WTC11 (cell line): Measurements from ENCODE around the gene PFDN1. TPM values are rescaled to one million over a fixed set of nuclear protein-coding genes. Genes with fewer than 3 reads are reported as not detected.

Source experiments
- ATAC-seq: fragments of 200-7000 bp; cut with Tn5 transposase; 2 replicates; pipeline ENCODE4 v1.10.0; 2021; ENCODE audit warnings: mild to moderate bottlenecking, moderate library complexity
- Bru-seq: library from RNA; stranded (reverse); fragments of 400-500 nt; gene quantifications from one replicate; lab custom pipeline; 2021; lab: Mats Ljungman, UMichigan
- CTCF ChIA-PET: fragments of 300-600 bp; sonication (Branson Sonifier 250); formaldehyde crosslinking; loops from one replicate; lab custom pipeline; 2021; ENCODE audit warnings: antibody characterized with exemption; lab: Charles Lee
- POLR2A ChIA-PET: fragments of 350-600 bp; sonication (Branson Sonifier 250); formaldehyde crosslinking; loops from one replicate; lab custom pipeline; 2021; ENCODE audit warnings: antibody characterized with exemption; lab: Charles Lee
- DNase-seq: peaks from one replicate; pipeline ENCODE4 v3.0.0; 2021; ENCODE audit warnings: low spot score
- H3K27ac Mint-ChIP-seq: 2 replicates; pipeline ENCODE4 v1.8.0; 2021; ENCODE audit warnings: mixed read lengths
- H3K27me3 Mint-ChIP-seq: 2 replicates; pipeline ENCODE4 v1.8.0; 2021; ENCODE audit warnings: low read depth, mild to moderate bottlenecking, moderate library complexity, mixed read lengths
- H3K36me3 Mint-ChIP-seq: 2 replicates; pipeline ENCODE4 v1.8.0; 2021; ENCODE audit warnings: mixed read lengths
- H3K4me1 Mint-ChIP-seq: 2 replicates; pipeline ENCODE4 v1.8.0; 2022; ENCODE audit warnings: mixed read lengths
- H3K4me3 Mint-ChIP-seq: 2 replicates; pipeline ENCODE4 v1.8.0; 2021; ENCODE audit warnings: mild to moderate bottlenecking, moderate library complexity, mixed read lengths
- H3K9me3 Mint-ChIP-seq: 2 replicates; pipeline ENCODE4 v1.8.0; 2021; ENCODE audit warnings: mixed read lengths
- ARID4B ChIP-seq: sonication (generic); formaldehyde crosslinking; IDR thresholded peaks from 2 replicates; pipeline ENCODE4 v1.8.0; 2023; ENCODE audit warnings: missing genetic modification reagents, mild to moderate bottlenecking, borderline replicate concordance
- CREM ChIP-seq: sonication (generic); formaldehyde crosslinking; IDR thresholded peaks from 2 replicates; pipeline ENCODE4 v1.8.1; 2022; ENCODE audit warnings: mild to moderate bottlenecking, missing genetic modification reagents, moderate library complexity
- HMGXB4 ChIP-seq: sonication (generic); formaldehyde crosslinking; IDR thresholded peaks from 2 replicates; pipeline ENCODE4 v1.8.1; 2023; ENCODE audit warnings: mild to moderate bottlenecking, moderate library complexity, missing genetic modification reagents
- MAX ChIP-seq: sonication (generic); formaldehyde crosslinking; IDR thresholded peaks from 2 replicates; pipeline ENCODE4 v1.8.0; 2022; ENCODE audit warnings: mild to moderate bottlenecking, missing genetic modification reagents
- ZNF219 ChIP-seq: sonication (generic); formaldehyde crosslinking; IDR thresholded peaks from 2 replicates; pipeline ENCODE4 v1.8.0; 2023; ENCODE audit warnings: missing genetic modification reagents, mild to moderate bottlenecking, borderline replicate concordance
- ZNF671 ChIP-seq: fragments of 250-450 bp; sonication (Bioruptor Pico); IDR thresholded peaks from 2 replicates; pipeline ENCODE4 v1.8.0; 2021; ENCODE audit warnings: mild to moderate bottlenecking
- long read RNA-seq, 3 experiments: library from RNA in 1 of 3; library from capped mRNA in 1 of 3; library from polyadenylated mRNA in 1 of 3; unstranded in 2 of 3; stranded (forward) in 1 of 3; transcript quantifications; one replicate each; pipeline ENCODE4 v2.0.0, GENCODE V29; 2021
- total RNA-seq: library from RNA; stranded (reverse); gene quantifications from 3 replicates; pipeline ENCODE4 v1.2.3, GENCODE V29; 2021
- TF ChIP-seq, protein P1 (sequence below): fragments of 200-600 bp; IDR thresholded peaks from 2 replicates; pipeline ENCODE4 v1.8.0; 2022; ENCODE audit warnings: antibody characterized with exemption

PFDN1 gene
- total RNA-seq (44.1 to 46.4 TPM (median 46.2 TPM) in 3 replicates), Bru-seq, nascent RNA (percentile 79 among the genes with signal in this experiment)
- long read RNA-seq, experiment 1, transcript PFDN1-203 (3 exons, 1,091 nt): minor isoform, 14 of 174 reads
- long read RNA-seq, experiment 1, transcript PFDN1-201 (4 exons, 1,352 nt): major isoform, 149 of 174 reads
- long read RNA-seq, experiment 1, partial matches to known transcripts: 3 of 174 reads
- long read RNA-seq, experiment 1, other reads (novel, unspliced or antisense): 8 of 174 reads
- long read RNA-seq, experiment 2, transcript PFDN1-201 (4 exons, 1,352 nt): major isoform, 44 of 81 reads
- long read RNA-seq, experiment 2, transcript PFDN1-203 (3 exons, 1,091 nt): minor isoform, 7 of 81 reads
- long read RNA-seq, experiment 2, partial matches to known transcripts: 19 of 81 reads
- long read RNA-seq, experiment 2, other reads (novel, unspliced or antisense): 9 of 81 reads
- long read RNA-seq, experiment 3, transcript PFDN1-201 (4 exons, 1,352 nt): major isoform, 270 of 310 reads
- long read RNA-seq, experiment 3, transcript PFDN1-203 (3 exons, 1,091 nt): minor isoform, 30 of 310 reads
- long read RNA-seq, experiment 3, partial matches to known transcripts: 1 of 310 reads
- long read RNA-seq, experiment 3, other reads (novel, unspliced or antisense): 8 of 310 reads

DNA sequence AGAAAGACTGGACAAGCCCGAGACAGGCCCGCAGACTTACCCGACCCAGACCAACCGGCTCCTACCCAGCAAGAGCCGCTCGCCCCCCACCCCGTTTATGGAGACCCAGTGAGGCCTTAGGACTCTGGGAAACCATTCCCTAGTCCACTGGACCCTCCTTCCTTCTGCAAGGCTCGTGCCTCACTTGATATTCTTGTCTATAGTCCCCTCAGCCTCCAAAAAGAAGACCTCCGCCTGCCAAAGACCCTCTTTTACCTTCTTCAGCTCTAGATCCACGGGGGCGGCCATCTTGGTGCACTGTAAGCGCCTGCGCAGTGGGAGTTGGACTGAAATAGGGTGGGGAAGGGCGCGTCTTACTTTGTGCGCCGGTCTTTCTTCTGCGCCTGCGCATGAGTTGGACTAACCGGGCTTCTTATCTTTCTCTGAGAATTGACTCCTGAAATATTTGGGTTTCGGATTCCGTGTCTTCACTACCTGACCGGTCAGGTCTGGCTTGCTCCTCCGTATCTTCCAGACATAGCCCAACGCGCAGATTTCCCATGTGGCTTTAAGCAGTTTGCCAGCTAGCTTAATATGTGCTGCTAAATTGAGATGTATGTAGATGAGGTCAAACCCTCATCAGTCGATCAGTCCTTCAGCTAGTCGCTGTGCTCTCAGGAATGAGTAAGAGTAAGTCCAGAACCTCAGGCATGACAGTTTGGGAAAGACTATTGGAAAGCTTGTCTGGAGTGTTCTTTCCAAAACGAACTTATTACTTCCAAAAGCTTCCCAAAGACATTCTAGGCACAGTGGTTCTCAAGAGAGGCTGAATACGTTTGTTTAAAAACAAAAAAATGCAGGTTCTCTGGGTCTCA lies at the start of gene PFDN1:
PFDN1 (minus strand) TSS at position 316 of the 854 bp plus-strand sequence; CDS start at position 288, 28 bp downstream.
- CTCF ChIA-PET: interaction anchor here (1.1 to 3.3 kb wide), 8 partner anchors 42 to 96 kb away, joined by 3 to 38 read pairs (median 8); partner anchors contain the start of gene HBEGF
- no peak for TF ChIP-seq ZNF219
- TF ChIP-seq HMGXB4: 0 out of 2 replicates have a peak, but pooled peaks have one; percentile 30
- TF ChIP-seq ARID4B (CRISPR knock-in tag): 0 out of 2 replicates have a peak, but pooled peaks have one; percentile 6
- 0 out of 2 replicates have a peak, but pooled peaks have one; percentile 17 for TF ChIP-seq MAX
- TF ChIP-seq CREM: 0 out of 2 replicates have a peak, but pooled peaks have one; percentile 70
- H3K36me3 Mint-ChIP-seq: peaks cover 14% of the 10 kb centered on the region
- POLR2A ChIA-PET: interaction anchor here (1.0 to 3.0 kb wide), 3 partner anchors 25 to 59 kb away, joined by 3 to 14 read pairs (median 4); partner anchors contain the start of gene HBEGF
- peaks cover 6% of the 10 kb centered on the region; the same call in 1 of the 2 replicates for H3K27me3 Mint-ChIP-seq
- H3K9me3 Mint-ChIP-seq: no peaks in the 10 kb centered on the region
- peak within 1 kb of the TSS; percentile 96 for H3K4me3 Mint-ChIP-seq
- peak; percentile 94 for DNase-seq
- peak; percentile 97 for ATAC-seq
- H3K27ac Mint-ChIP-seq: peak within 1 kb of the TSS; percentile 99
- peaks cover 8% of the 10 kb centered on the region for H3K4me1 Mint-ChIP-seq

DNA sequence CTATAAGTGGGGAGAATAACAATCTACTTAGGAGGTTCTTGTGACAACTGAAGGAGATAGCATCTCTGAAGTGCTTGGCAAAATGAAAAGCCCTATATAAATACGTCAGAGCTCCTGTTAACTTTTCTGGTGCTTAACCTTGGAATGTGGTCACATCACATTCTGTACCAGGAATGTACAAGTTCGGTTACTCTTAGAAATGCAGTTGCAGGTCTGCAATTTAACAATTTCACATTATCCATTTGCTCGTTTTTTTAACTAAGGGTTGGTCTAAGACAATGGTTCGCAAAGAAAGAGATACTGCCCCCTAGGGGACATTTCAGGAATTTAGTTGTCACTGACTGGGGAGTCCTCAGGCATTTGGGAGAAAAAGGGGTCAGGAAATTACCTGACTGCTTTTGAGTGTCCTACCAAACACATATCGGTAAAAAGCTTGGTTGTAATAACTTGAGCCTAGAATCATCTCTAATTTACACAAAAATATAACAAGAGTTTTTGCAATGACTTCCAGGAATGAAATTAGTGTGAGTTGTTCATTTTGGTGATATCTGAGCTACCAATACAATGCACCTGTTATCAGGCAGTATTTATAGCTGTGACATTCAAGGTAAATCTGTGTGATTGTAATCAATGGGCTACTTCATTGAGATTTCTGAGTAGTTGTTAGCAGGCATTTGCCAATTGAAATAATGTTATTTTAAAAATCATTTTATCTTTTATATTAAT lies 48.9 kb upstream of the PFDN1 start:
- Mint-ChIP-seq H3K4me1 (peaks cover 7% of the 10 kb centered on the region), H3K4me3 (no peak overlapping the region), H3K36me3 (no peaks in the 10 kb centered on the region), H3K27me3 (no peaks in the 10 kb centered on the region; the same call in 1 of the 2 replicates), H3K9me3 (no peaks in the 10 kb centered on the region), H3K27ac (no peak overlapping the region)
- ChIA-PET POLR2A (no interaction called here), CTCF (interaction anchor here (0.5 to 15.0 kb wide), 18 partner anchors 12 to 205 kb away, joined by 3 to 621 read pairs (median 4); no protein-coding TSS in a partner anchor)
- TF ChIP-seq, protein P1, sequence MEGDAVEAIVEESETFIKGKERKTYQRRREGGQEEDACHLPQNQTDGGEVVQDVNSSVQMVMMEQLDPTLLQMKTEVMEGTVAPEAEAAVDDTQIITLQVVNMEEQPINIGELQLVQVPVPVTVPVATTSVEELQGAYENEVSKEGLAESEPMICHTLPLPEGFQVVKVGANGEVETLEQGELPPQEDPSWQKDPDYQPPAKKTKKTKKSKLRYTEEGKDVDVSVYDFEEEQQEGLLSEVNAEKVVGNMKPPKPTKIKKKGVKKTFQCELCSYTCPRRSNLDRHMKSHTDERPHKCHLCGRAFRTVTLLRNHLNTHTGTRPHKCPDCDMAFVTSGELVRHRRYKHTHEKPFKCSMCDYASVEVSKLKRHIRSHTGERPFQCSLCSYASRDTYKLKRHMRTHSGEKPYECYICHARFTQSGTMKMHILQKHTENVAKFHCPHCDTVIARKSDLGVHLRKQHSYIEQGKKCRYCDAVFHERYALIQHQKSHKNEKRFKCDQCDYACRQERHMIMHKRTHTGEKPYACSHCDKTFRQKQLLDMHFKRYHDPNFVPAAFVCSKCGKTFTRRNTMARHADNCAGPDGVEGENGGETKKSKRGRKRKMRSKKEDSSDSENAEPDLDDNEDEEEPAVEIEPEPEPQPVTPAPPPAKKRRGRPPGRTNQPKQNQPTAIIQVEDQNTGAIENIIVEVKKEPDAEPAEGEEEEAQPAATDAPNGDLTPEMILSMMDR: peak; percentile 78
- no peak for TF ChIP-seq ZNF671 (CRISPR knock-in tag)
- ATAC-seq (peak; percentile 84), DNase-seq (peak; percentile 32)
